GM21447 (cell line): ENCODE results near the gene PCGF1.
"Not testable (repeated sequence)": the region's sequence is repeated elsewhere in the genome, so short reads cannot be mapped to it uniquely, and the experiment has no call there.

Source experiments
- ATAC-seq: cut with Tn5 transposase; IDR thresholded peaks from one replicate; pipeline ENCODE4 v1.9.1; 2021; ENCODE audit not compliant: unreplicated experiment

The PCGF1 gene

DNA sequence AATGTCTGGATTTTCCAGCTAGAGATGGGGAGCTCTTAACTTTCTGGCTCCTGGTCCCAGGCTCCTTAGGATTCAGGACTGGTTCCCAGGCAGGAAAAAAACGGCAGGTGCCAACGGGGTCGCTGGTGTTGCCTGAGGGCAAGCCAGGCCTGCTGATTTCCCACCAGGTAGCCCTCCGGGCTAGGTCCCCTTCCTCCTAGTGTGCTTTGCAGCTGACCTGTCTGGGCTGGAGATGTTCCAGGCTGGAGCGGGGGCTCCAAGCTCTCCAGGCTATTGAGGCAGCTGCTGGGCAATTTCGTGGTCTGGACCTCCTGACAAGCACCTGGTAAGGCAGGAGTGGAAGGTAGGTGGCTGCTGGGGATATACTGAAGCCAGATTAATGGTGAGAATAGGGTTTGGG is 33.0 kb downstream of the PCGF1 start:
- no peak for ATAC-seq

DNA sequence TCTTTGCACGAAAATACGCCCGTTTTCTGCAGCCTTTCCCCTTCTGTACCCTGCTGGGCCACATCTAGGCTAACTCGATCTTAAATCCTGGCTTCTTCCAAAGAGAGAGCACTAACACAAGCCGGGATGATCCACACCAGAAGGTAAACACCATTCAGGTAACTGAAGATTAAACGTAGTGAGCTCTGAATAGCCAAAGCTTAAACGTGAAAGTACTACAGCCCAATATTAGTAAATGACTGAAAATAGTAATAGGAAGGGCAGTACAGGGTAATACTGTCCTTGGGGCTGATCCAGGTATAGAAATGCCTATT is 34.6 kb downstream of the PCGF1 start:
- no peak for ATAC-seq

DNA sequence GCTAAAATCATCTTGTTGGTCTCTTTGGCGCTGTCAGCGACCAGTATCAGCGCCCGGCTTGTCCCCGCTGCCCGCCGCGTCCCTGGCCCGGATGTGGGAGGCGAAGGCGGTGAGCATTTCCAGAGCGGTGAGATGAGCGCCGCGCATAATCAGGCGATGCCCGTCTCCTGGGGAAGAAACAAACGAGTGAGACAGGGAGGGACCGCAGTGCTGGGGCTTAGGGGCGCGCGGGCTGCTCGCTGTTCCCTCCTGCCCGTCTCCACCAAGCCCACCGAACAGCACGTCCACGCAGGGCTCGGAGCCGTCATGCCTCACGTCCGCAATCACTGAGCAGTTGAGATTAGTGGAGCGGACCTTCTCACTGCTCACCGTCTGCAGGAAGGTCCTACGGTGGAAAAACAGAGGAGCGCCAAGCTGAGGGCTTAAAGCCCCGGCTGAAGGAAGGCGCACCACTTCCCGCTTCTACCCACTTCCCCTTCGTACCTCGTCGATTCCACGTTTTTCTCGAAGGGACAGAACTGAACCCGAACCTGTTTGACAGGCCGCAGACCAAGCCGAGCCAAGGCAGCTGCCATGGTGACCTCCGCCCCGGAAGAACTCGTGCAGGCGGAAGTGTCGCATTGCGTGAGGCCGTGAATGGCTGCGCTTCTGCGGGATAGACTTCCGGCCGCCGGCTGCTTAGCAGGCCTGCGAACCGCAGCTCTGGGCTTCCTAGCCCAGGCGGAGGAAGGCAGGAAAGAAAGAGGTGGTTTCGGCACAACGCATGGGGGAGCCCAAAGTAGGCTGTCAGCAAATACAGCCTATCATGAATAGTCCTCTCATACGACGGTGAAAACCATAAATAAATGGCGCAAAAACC is 35.2 kb downstream of the PCGF1 start, which contains the start of gene MRPL53:
TSS of gene MRPL53 (minus strand) at position 595 of the 859 bp plus-strand sequence. CDS start at position 575, 20 bp downstream.
- ATAC-seq: peak; percentile 85

DNA sequence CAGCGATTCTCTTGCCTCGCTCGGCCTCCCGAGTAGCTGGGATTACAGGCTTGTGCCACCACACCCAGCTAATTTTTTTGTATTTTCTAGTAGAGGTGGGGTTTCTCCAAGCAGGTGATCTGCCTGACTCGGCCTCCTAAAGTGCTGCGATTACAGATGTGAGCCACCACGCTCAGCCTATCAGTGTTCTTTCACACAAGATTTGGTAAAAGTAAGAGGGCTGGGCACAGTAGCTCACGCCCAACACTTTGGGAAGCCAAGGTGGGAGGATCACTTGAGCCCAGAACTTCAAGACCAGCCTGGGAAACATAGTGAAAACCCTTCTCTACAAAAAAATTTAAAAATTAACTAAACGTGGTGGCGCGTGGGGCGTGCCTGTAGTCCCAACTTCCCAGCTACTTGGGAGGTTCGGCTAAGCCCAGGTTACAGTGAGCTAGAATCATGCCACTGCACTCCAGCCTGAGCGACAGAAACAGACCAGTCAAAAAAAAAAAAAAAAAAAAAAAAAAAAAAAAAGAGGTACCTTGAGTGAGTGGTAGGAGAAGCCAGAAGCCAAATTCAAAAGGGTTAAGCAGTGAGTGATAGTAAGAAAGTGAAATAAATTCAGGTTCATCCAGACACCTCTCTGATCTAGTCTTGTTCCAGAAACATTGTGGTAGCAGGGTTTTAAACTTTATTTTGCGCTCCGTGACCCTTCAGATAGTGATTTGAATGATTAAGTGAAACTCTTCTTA is 36.0 kb downstream of the PCGF1 start:
- ATAC-seq: no peak

DNA sequence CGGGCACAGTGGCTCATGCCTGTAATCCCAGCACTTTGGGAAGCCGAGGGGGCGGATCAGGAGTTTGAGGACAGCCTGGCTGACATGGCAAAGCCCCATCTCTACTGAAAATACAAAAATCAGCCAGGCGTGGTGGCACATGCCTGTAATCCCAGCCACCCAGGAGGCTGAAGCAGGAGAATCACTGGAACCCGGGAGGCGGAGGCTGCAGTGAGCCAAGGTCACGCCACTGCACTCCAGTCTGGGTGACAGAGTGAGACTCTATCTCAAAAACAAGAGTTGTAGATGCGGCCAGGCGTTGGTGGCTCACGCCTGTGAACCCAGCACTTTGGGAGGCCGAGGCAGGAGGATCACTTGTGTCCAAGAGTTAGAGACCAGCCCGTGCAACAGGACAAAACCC is 36.8 kb downstream of the PCGF1 start:
- ATAC-seq: not testable (repeated sequence)

DNA sequence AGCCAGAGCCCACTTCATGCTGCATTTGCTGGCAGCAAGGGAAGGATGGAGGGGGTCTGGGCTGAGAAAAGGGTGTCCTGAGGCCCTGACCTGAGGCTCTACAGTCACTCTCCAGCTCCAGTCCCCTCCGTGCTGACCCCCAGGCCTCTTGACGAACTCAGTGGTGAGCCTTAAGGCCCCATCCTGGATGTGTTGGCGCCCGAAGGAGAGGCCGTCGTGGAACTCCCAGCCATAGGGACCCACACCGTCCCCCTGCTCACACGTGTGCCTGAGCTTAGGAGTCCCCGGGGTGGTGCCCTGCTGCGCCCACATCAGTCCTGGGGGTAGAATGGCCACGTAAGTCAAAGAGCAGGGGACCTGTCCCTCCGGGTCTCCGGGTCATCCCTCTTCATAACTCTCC is 43.1 kb downstream of the PCGF1 start:
- ATAC-seq: no peak

DNA sequence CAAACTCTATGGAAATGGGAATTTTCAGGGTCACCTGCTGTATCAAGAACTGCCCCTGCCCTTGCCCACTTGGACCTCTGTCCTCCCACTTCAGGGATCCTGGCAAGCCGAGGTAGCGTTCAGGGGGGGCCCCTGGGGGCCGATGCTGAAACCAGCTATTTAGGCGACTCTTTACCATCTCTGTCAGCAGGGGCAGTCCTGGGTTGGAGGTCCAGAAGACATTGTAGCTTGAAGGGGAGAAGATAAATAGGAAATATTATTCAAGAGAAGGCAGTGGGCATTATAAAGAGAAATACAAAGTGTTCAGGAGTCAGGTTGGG is 44.7 kb downstream of the PCGF1 start:
- ATAC-seq: no peak

DNA sequence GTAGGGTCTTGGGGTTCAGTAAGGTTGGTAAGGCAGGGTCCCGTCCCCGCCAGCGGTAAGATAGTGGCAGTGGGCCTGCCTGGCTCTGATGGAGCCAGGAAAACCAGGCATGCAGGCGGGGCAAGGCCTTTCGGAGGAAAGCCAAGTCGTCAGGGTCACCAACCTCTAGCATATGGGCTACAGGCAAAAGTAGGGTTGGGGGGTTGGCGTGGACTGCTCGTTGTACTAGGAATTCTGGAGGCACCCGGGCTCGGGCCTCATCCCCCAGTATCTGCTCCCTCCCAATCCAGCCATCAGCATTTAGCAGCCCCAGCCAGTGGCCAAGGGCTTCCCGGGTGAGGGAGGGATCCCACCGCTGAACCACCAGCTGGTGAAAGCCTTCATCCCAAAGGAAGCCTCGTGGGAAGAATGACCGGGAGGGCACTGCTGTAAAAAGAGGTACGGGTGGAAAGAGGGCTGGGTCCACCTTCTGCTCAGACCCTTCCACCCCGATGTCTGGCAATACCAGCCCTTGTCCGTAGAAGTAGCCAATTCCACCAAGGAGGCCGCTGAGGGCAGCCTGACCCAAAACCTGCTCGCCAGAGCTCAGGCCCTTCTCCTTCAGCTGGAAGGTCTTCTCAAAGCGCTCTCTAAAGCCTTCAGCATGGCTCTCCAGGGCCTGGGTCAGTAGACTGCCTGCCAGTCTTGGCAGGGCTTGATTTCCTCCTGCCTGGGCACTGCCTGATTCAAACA is 45.3 kb downstream of the PCGF1 start:
- no peak for ATAC-seq

DNA sequence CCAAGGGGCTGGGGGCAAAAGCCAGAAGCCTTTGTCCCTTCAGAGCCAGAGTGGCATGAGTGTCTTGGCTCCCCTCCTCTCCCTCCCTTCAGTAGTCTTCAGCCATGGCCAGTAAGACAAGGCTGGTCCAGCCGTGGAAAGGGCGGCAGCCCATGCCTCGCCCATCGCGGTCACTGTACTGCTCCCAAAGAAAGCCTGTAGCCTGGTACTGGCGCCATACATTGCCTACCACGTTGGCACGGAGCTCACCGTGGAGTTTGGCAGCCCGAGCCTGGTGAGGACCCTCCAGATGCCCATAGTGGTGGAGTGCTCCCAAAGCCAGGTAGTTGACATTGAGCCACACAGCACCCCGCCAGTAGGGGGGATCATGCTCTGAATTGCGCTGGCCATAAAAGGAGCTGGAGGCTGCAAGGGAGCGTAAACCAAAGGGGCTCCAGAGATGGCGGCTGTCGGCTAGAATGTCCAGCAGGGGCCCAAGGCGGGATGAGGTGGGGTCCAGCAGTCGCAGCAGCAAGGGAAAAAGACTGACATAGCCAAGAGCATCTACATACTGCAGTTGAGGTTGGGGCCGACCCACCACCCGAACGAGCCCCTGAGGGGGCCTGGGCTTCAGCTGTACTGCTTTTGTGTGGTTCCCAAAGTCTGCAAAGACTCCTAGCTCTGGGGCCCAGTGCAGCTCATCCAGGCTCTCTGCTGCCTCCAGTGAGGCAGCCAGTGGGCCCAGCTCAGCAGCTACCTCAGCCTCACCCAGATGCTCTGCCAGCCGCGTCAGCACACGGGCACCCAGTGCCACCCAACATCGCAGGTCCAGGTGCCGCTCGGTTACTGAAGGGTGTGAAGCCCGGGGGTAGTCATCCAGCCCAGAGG is 46.1 kb downstream of the PCGF1 start:
- no peak for ATAC-seq

DNA sequence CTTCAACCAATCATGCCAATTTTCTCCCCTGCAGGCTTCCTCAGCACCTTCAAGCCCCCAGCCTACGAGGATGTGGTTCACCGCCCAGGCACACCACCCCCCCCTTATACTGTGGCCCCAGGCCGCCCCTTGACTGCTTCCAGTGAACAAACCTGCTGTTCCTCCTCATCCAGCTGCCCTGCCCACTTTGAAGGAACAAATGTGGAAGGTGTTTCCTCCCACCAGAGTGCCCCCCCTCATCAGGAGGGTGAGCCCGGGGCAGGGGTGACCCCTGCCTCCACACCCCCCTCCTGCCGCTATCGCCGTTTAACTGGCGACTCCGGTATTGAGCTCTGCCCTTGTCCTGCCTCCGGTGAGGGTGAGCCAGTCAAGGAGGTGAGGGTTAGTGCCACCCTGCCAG is 47.3 kb downstream of the PCGF1 start:
- ATAC-seq: not testable (repeated sequence)

DNA sequence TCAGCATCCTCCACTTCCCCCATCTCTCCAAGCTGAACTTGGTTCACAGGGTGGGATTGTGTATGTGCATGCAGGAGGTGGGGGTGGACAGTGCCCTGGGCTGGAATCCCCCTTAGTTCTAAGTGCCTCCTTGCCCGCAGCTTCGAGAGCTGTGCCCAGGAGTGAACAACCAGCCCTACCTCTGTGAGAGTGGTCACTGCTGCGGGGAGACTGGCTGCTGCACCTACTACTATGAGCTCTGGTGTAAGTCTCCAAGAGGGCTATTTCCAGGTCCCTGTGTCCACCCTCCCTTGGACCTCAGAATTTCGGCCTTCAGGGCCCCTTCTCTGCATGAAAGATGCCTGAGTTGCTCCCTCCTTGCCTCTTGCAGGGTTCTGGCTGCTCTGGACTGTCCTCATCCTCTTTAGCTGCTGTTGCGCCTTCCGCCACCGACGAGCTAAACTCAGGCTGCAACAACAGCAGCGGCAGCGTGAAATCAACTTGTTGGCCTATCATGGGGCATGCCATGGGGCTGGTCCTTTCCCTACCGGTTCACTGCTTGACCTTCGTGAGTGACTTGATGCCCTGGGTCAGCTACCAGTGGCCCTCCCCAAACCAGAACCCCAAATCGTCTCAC is 47.9 kb downstream of the PCGF1 start:
- not testable (repeated sequence) for ATAC-seq

DNA sequence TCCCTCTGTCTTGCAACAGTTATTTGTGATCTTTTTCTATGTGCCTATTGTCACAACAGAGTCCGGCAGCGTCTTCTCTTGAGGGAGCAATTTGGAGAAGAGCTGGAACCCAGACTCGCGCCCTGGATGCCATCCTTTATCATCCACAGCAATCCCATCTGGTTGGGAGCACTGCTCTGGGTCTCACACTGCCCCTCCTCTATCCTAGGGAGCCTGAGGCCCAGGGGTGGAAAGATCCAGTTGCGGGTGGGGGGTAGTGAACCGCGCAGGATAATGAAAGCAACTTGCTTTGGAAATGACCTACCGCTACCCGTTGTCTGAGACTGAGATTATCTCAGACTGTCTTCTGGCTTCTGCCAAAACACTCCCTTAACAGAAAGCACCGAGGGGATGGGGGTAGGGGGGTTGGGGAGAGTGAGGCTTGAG is 48.5 kb downstream of the PCGF1 start:
- ATAC-seq: no peak

DNA sequence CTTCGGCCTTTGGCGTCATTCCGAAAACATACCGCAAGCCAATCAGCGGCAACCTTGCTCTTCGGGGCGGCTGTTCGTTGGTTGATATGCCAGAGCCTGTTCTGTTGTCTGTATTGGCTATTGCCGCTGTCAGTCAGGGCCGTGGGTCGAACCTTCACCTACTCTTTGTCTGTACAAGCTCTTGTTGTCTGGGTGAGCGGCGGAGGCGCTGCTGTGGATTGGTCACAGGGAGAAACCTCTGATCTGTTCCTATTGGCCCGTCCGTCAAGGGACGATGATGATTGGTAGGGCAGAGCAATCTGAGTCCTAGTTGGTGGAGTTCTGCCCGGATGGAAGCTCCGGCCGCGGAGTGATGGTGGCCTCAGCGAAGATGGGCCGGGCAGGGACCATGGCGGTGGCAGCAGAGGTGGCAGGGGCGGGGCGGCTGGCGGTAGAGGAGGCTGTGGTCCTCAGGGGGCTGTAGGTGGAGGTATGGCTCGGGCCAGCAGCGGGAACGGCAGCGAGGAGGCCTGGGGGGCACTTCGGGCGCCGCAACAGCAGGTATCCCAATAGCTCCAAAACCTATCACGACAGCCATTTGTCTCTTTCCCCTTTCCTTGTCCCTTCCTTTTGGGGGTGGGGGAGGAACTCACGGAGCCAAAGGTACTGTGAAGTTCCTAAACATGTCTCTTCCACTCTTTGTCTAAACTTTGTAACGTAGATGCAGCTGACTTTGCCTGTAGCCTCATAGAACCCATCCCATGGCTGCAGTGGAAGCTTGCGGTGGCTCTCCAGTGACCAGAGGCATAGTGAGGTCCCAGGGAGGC is 49.2 kb downstream of the PCGF1 start, which contains the start of gene WBP1:
TSS of gene WBP1 (plus strand) at position 307 of the 806 bp plus-strand sequence. CDS start at position 472, 165 bp downstream.
- ATAC-seq: peak; percentile 86

DNA sequence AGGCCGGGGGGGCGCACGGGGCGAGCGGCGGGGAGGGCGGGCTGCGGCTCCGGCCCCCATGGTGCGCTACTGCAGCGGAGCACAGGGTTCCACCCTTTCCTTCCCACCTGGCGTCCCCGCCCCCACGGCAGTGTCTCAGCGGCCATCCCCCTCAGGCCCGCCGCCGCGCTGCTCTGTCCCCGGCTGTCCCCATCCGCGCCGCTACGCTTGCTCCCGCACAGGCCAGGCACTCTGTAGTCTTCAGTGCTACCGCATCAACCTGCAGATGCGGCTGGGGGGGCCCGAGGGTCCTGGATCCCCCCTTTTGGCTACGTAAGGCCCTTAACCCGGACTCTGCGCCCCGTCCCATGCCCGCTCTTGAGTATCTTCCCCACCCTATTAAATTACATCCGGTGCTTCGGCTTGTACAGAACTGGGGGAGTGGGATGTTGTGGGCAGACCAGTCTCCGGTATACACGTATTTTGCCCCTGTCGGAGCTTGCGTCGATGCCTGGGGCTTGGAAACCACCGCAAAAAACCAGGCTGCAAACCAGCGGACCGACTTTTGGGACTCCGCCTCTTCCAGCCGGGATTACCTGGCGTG is 49.9 kb downstream of the PCGF1 start:
- peak; percentile 30 for ATAC-seq

DNA sequence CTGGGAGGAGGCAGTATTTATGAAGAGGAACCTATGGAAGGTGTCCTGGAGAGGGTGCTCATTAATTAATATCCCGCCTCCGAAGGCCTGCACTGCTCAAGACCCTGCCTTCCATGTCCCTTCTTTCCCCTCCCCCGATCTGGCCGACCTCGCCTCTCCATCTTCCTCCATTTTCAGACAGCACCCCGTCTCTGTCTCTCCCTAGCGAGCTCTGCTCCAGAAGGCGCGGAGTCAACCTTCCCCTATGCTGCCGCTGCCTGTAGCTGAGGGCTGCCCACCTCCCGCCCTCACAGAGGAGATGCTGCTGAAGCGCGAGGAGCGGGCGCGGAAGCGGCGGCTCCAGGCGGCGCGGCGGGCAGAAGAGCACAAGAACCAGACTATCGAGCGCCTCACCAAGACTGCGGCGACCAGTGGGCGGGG is 50.4 kb downstream of the PCGF1 start:
- no peak for ATAC-seq
